Measurements from ENCODE around the gene KPNA4.

The KPNA4 gene

GRCh38 chr3:160564949-160565441 is 376 bp downstream of the KPNA4 start:
- peak overlapping the region; percentile 85 for H3K27ac ChIP-seq (ENCODE audit: low read length)
- no peak for TF ChIP-seq EZH2 (IDR thresholded peaks at IDR 0.05; ENCODE audit: borderline replicate concordance, low read depth, low read length, severe bottlenecking)
- no peak for TF ChIP-seq CTCF (IDR thresholded peaks at IDR 0.05; ENCODE audit: borderline replicate concordance, extremely low read depth, low read length, poor library complexity, severe bottlenecking)
- H3K36me3 ChIP-seq (ENCODE audit: insufficient read depth, low read length): peaks cover 10% of the 10 kb centered on the region; the same call in 1 of the 2 replicates
- peak overlapping the region; percentile 85 for H3K9ac ChIP-seq (ENCODE audit: low read depth, low read length)
- peak overlapping the region; percentile 92; the same call in 1 of the 2 replicates for H3K4me2 ChIP-seq (ENCODE audit: insufficient read depth, low read length)
- peak overlapping the region; percentile 69 to 86; a peak in 3 of 4 replicates for H3K4me3 ChIP-seq (ENCODE audit: low read depth in 1 of 2, low read length in 2 of 2)
- peak overlapping the region; percentile 74 for H2AFZ ChIP-seq (ENCODE audit: low read depth, low read length)
- peaks cover 69% of the 10 kb centered on the region for H3K4me1 ChIP-seq (ENCODE audit: insufficient read depth, low read length)
- ATAC-seq (ENCODE audit: insufficient read depth, low read depth) (peak; percentile 47), DNase-seq (peak; percentile 67)
- H3K79me2 ChIP-seq (ENCODE audit: insufficient read depth, low read length): peaks cover 62% of the 10 kb centered on the region
- H3K9me3 ChIP-seq (ENCODE audit: insufficient read depth, low read length, severe bottlenecking): no peaks in the 10 kb centered on the region
- H3K27me3 ChIP-seq (ENCODE audit: insufficient read depth, low read length, poor library complexity): no peaks in the 10 kb centered on the region
- peaks cover 36% of the 10 kb centered on the region for H4K20me1 ChIP-seq (ENCODE audit: insufficient read depth, low read length)

GRCh38 chr3:160564258-160564911 is 986 bp downstream of the KPNA4 start:
- TF ChIP-seq EZH2 (IDR thresholded peaks at IDR 0.05; ENCODE audit: borderline replicate concordance, low read depth, low read length, severe bottlenecking) (no peak), CTCF (IDR thresholded peaks at IDR 0.05; ENCODE audit: borderline replicate concordance, extremely low read depth, low read length, poor library complexity, severe bottlenecking) (no peak)
- Histone ChIP-seq H3K9me3 (ENCODE audit: insufficient read depth, low read length, severe bottlenecking) (no peaks in the 10 kb centered on the region), H4K20me1 (ENCODE audit: insufficient read depth, low read length) (peaks cover 40% of the 10 kb centered on the region), H3K4me1 (ENCODE audit: insufficient read depth, low read length) (peaks cover 68% of the 10 kb centered on the region), H3K4me3 (ENCODE audit: low read depth in 1 of 2, low read length in 2 of 2) (peak overlapping the region; percentile 77 to 86), H3K4me2 (ENCODE audit: insufficient read depth, low read length) (peak overlapping the region; percentile 92), H3K36me3 (ENCODE audit: insufficient read depth, low read length) (peaks cover 10% of the 10 kb centered on the region; the same call in 1 of the 2 replicates), H3K27ac (ENCODE audit: low read length) (peak overlapping the region; percentile 85), H3K27me3 (ENCODE audit: insufficient read depth, low read length, poor library complexity) (no peaks in the 10 kb centered on the region), H3K79me2 (ENCODE audit: insufficient read depth, low read length) (peaks cover 68% of the 10 kb centered on the region), H2AFZ (ENCODE audit: low read depth, low read length) (peak overlapping the region; percentile 45), H3K9ac (ENCODE audit: low read depth, low read length) (peak overlapping the region; percentile 85)
- DNase-seq (peak; percentile 37), ATAC-seq (ENCODE audit: insufficient read depth, low read depth) (no peak)

- H3K36me3 ChIP-seq (ENCODE audit: insufficient read depth, low read length): peaks cover 10% of the 10 kb centered on the region; the same call in 1 of the 2 replicates
- peaks cover 48% of the 10 kb centered on the region for H4K20me1 ChIP-seq (ENCODE audit: insufficient read depth, low read length)
- no peak overlapping the region for H3K27ac ChIP-seq (ENCODE audit: low read length)
- peaks cover 54% of the 10 kb centered on the region for H3K4me1 ChIP-seq (ENCODE audit: insufficient read depth, low read length)
- peak overlapping the region; percentile 85; the same call in 1 of the 2 replicates for H3K9ac ChIP-seq (ENCODE audit: low read depth, low read length)
- H3K4me3 ChIP-seq (ENCODE audit: low read depth in 1 of 2, low read length in 2 of 2): peak overlapping the region in 1 of 2 experiments; percentile 86; a peak in 3 of 4 replicates
- H3K79me2 ChIP-seq (ENCODE audit: insufficient read depth, low read length): peaks cover 82% of the 10 kb centered on the region
- H2AFZ ChIP-seq (ENCODE audit: low read depth, low read length): no peak overlapping the region
- ATAC-seq (ENCODE audit: insufficient read depth, low read depth) (no peak), DNase-seq (no peak)
- no peak for TF ChIP-seq CTCF (IDR thresholded peaks at IDR 0.05; ENCODE audit: borderline replicate concordance, extremely low read depth, low read length, poor library complexity, severe bottlenecking)
- no peak for TF ChIP-seq EZH2 (IDR thresholded peaks at IDR 0.05; ENCODE audit: borderline replicate concordance, low read depth, low read length, severe bottlenecking)
- H3K27me3 ChIP-seq (ENCODE audit: insufficient read depth, low read length, poor library complexity): no peaks in the 10 kb centered on the region
- no peaks in the 10 kb centered on the region for H3K9me3 ChIP-seq (ENCODE audit: insufficient read depth, low read length, severe bottlenecking)
- H3K4me2 ChIP-seq (ENCODE audit: insufficient read depth, low read length): peak overlapping the region; percentile 92
These were observed 2.4 kb downstream of the KPNA4 start for GRCh38 chr3:160562952-160563351.
